Measurements from ENCODE around the gene LPIN1.

LPIN1 gene

GRCh38 chr2:11764359-11764758, 17.9 kb downstream of the LPIN1 start:
- DNase-seq: no peak

GRCh38 chr2:11764920-11765319, 18.5 kb downstream of the LPIN1 start:
- no peak for DNase-seq

- no peak for DNase-seq
Measured at GRCh38 chr2:11765501-11765900, 19.1 kb downstream of the LPIN1 start.

- DNase-seq: no peak
Measured at GRCh38 chr2:11766016-11766415, 19.6 kb downstream of the LPIN1 start.

- DNase-seq: peak; percentile 63
Measured at GRCh38 chr2:11767779-11768178, 21.3 kb downstream of the LPIN1 start.

- DNase-seq: no peak
Measured at GRCh38 chr2:11768946-11769345, 22.5 kb downstream of the LPIN1 start.

GRCh38 chr2:11769516-11769915, 23.1 kb downstream of the LPIN1 start:
- no peak for DNase-seq

- no peak for DNase-seq
Measured at GRCh38 chr2:11770531-11771188, 24.2 kb downstream of the LPIN1 start.

GRCh38 chr2:11771971-11772615, 25.7 kb downstream of the LPIN1 start:
- DNase-seq: no peak

- DNase-seq: no peak
Measured at GRCh38 chr2:11773111-11773510, 26.7 kb downstream of the LPIN1 start.

- no peak for DNase-seq
Measured at GRCh38 chr2:11773747-11774525, 27.5 kb downstream of the LPIN1 start.

GRCh38 chr2:11774600-11774999, 28.2 kb downstream of the LPIN1 start:
- no peak for DNase-seq

GRCh38 chr2:11775384-11775783, 29.0 kb downstream of the LPIN1 start:
- DNase-seq: peak; percentile 44

- peak; percentile 56 for DNase-seq
Measured at GRCh38 chr2:11777066-11777782, 30.8 kb downstream of the LPIN1 start.

- no peak for DNase-seq
Measured at GRCh38 chr2:11777886-11778415, 31.5 kb downstream of the LPIN1 start.

GRCh38 chr2:11778416-11778815, 32.0 kb downstream of the LPIN1 start:
- DNase-seq: no peak

- peak; percentile 89 for DNase-seq
Measured at GRCh38 chr2:11778923-11779757, 32.7 kb downstream of the LPIN1 start.

- DNase-seq: no peak
Measured at GRCh38 chr2:11781602-11782001, 35.2 kb downstream of the LPIN1 start.

- DNase-seq: no peak
Measured at GRCh38 chr2:11784280-11784679, 37.8 kb downstream of the LPIN1 start.

- peak; percentile 63 for DNase-seq
Measured at GRCh38 chr2:11784747-11785610, 38.5 kb downstream of the LPIN1 start.

GRCh38 chr2:11785611-11785940, 39.1 kb downstream of the LPIN1 start:
- peak; percentile 57 for DNase-seq
